GM18498 (cell line): ENCODE measurements around the gene RHBDL2.
"Not testable (repeated sequence)": the region's sequence is repeated elsewhere in the genome, so short reads cannot be mapped to it uniquely, and the experiment has no call there.

Source experiments
- ATAC-seq: cut with Tn5 transposase; IDR thresholded peaks from one replicate; pipeline ENCODE4 v1.9.1; 2021; ENCODE audit warnings: mild to moderate bottlenecking, moderate library complexity; ENCODE audit not compliant: unreplicated experiment

The RHBDL2 gene

GRCh38 chr1:38938722-38939260 is 2.8 kb downstream of the RHBDL2 start:
- ATAC-seq, result no peak

GRCh38 chr1:38932571-38932970 is 9.1 kb downstream of the RHBDL2 start:
- ATAC-seq, result no peak

- ATAC-seq, result no peak
Observed at GRCh38 chr1:38929476-38929875, 12.2 kb downstream of the RHBDL2 start.

DNA sequence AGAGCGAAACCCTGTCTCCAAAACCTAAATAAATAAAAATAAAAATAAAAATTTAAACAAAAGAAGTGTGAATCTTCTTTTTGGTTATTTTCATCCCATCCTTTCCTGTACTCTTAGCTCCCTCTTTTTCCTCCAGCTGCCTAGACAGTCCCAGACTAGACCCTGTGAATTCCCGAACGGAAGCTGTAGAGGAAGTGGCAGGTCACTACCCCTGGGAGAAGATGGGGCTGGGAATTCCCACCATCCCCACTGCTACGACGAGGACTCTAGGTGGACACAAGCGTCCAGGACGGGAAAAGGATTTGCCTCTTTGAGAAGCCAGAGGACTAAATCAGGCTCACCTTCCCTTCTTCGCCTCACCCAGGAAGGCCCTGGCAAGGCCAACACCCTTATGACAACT is 12.6 kb downstream of the RHBDL2 start:
- ATAC-seq, result no peak

- ATAC-seq, result no peak
Observed at GRCh38 chr1:38926091-38926490, 15.5 kb downstream of the RHBDL2 start.

GRCh38 chr1:38925391-38925790 is 16.2 kb downstream of the RHBDL2 start:
- ATAC-seq, result no peak

DNA sequence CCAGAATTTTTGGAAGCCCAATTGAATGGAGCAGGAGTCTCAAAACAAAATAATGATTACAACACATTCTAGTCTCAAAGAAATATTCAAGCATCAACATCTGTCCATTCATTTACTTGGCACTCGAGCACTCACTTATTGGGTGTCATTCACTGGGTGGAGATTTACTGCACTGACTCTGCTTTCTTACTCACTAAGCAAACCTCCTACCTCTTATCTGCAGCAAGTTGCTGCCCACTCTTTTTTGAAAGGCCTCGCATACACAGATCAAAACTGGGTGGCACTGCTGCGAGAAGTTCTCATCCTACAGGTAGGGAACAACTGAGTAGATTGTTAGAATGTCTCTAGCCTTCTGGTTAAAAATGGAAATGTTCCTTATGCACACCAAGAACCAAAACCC is 18.0 kb downstream of the RHBDL2 start:
- no peak for ATAC-seq

GRCh38 chr1:38919130-38919529 is 22.5 kb downstream of the RHBDL2 start:
- ATAC-seq, result no peak

GRCh38 chr1:38918568-38918967 is 23.1 kb downstream of the RHBDL2 start:
- no peak for ATAC-seq

DNA sequence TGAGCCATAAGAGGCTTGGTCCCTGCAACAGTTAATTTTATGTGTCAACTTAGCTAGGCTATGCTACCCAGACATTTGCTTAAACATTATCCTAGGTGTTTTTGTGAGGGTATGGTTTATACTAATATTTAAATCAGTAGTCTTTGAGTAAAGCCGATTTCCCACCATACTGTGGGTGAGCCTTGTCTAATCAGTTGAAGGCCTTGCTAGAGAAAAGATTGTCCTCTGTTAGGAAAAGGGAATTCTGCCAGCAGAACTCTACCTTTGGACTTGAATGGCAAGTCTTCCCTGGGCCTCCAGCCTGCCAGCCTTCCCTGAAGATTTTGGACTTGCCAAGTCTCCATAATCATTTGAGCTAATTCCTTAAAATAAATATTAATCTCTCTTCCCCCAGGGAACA is 23.9 kb downstream of the RHBDL2 start:
- ATAC-seq, result no peak

DNA sequence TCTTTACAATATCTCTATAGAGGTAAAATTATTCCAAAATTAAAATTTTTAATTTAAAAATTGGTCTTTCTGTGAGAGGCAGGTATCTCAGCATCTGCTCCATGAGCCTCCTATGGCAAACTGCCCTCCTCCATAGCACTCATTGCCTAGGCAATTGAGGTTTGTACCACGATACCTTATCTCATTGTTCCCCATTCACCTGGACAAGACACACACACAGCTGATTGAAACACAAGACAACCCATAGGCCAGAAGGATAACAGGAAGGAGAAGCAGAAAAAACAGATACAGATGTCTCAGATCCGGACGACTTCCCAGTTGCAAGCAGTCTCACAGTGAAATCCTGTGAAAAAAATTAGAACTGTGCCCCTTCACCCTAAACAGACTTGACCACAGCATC is 24.3 kb downstream of the RHBDL2 start:
- ATAC-seq, result no peak

DNA sequence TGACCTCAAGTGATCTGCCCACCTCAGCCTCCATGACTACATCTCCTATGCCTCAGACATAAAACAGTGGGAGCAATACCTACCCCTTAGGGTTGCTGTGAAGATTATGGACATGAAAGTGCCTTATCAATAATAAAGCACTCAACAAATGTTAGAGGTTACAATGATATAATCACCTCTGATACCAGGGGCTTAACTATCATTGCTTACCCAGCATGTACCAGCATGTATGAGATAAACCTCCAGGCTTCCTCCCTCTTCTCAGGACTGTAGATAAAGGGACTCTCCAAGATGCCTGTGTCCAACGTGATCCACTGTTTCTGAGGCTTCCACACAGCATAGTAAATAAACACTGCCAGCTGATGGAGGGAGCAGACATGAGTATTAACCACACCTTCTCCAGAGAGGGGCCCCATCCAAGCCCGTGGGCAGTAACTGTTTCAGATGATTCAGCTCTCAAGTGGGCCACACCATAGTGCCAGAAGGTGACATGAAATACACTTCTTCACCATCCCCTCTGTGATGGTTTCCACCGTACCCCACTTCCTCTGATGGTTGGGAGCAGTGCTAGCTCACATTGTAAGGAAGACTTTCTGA is 26.2 kb downstream of the RHBDL2 start:
- no peak for ATAC-seq

DNA sequence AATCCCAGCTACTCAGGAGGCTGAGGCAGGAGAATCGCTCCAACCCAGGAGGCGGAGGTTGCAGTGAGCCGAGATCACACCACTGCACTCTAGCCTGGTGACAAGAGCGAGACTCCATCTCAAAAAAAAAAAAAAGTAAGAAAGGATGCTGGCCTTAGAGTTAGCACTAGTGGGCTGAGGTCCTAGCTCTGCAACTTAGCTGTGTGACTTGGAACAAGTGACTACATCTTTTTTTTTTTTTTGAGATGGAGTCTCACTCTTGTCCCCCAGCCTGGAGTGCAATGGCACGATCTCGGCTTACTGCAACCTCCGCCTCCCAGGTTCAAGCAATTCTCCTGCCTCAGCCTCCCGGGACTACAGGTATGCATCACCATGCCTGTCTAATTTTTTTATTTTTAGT is 26.7 kb downstream of the RHBDL2 start:
- not testable (repeated sequence) for ATAC-seq

GRCh38 chr1:38908821-38909220 is 32.8 kb downstream of the RHBDL2 start:
- no peak for ATAC-seq

- no peak for ATAC-seq
Observed at GRCh38 chr1:38905985-38906384, 35.6 kb downstream of the RHBDL2 start.

DNA sequence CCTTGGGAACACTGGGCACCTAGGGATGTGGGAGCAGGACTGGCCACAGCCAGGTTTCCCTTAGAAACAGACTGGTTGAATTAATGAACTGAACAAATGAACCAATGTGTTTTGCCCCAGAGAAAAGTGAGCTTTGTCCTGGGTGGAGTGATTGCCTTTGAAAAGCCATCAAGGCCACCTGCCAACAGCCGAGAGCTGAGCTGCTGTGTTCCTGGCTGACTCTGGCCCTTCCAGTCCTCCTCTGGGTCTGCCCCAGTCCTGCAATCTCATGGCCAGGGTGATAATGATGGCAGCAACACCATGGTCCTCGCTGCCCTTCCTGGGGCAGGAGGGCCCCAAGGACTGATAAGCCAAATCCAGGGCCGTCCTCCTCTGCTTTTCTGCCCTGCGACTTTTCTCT is 42.1 kb downstream of the RHBDL2 start:
- no peak for ATAC-seq

DNA sequence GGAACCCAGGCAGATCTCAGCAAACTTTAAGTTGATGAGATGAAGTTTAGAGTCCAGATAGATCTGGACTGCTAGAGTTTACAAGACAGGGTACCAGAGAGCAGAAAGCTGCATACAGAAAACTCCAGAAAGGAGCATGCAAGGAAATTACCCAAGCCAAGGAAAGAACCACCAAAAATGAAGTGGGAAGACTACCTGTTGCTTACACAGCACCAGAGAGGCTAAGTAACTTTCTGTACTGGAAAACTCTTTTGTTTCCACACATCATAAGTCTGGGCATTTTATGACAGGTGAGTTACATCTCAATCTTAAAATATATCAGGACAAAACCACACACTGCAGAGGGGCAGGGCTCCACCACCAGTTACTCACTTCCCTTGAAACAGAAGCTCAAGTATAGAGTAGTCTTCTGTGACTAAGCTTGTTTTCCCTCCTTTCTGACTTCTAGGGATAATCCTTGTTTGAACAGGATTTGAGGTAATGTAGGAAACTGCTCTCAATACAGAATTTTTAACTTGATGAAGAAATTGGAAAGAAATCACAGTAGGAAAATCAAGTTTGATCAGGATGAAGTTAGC is 42.9 kb downstream of the RHBDL2 start:
- no peak for ATAC-seq

GRCh38 chr1:38896169-38896568 is 45.5 kb downstream of the RHBDL2 start:
- no peak for ATAC-seq

GRCh38 chr1:38892976-38893375 is 48.7 kb downstream of the RHBDL2 start:
- ATAC-seq, result no peak

DNA sequence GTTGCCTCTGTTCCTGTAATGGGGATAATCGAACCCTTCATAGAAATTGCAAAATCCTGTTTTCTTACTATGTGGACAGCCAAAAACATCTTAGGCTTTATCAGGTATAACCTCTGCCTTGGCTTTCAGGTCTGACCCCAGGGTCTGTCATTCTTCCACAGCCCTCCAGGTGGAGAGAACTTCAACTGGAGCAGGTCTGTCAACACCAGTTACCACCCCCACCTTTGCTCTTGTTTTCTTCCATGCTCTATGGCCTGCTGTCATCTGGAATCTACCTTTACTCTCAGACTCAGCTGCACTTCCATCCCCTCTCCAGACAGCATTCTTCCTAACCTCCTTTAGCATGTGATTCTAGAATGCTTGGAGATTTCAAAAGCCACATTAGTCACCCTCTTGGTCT is 49.9 kb downstream of the RHBDL2 start:
- no peak for ATAC-seq

DNA sequence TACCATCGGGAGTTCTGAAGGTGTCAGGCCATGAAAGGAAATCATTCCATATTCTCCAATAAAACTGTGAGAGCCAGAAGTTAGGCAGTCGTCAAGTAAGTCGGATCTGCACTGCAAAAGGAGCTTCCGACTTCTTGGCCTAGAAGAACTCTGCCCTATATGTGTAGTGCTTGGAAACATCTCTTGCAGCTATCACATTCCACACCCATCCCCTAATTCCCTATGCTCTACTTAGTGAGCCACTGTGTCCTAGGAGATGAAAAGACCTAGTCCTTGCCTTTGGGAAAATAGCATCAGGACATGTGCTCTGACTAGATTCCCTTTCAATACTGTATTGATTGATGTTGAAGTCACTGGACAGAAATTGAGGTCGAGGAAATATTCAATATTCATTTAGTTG is 52.0 kb downstream of the RHBDL2 start:
- ATAC-seq, result no peak

DNA sequence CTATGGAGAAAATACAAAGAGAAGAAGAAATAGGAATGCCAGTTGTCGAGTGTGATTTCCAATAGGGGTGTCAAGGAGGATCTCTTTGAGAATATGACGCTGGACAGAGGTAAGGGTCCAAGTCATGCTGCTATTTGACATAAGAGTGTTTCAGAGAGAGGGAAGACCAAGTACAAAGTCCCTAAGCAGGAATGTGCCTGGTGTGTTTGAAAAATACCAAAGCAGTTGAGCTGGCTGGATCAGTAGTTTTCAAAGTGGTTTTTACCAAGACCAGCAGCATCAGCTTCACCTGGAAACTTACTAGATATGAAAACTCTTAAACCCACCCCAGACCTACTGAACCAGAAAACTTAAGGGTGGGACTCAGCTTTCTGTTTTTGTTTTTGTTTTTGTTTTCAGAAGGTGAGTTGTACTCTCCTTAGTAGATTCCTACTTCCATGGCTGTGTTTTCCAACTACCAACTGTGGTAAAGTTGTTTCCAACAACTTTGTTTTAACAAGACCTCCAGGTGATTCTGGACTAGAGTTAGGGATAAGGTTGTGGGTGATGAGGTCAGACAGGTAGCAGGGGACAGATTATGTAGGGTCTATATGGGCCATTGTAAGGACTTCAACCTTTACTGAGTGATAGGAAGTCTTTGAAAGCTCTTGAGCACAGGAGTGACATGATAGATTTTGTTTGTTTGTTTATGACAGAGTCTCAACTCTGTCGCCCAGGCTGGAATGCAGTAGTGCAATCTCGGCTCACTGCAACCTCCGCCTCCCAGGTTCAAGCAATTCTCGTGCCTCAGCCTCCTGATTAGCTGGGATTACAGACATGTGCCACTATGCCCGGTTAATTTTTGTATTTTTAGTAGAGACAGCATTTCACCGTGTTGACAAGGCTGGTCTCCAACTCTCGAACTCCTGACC is 53.0 kb downstream of the RHBDL2 start:
- no peak for ATAC-seq
